ENCODE measurements around the gene OTOF. TPM values are rescaled to one million over a fixed set of nuclear protein-coding genes. Genes with fewer than 3 reads are reported as not detected.

OTOF gene
- total and polyA plus RNA-seq, 2 of the 13 experiments (the other 11 are each of a cell fraction or from before 2014, with no cell fraction given): 0.04 TPM; not detected in 1

GRCh38 chr2:26438926-26439325 lies 39.0 kb downstream of the OTOF start:
- intact Hi-C loops (cut with micrococcal nuclease; ENCODE audit: unreplicated experiment) (no loop called here), in situ Hi-C loops (cut with HindIII; ENCODE audit: extremely low pct_ligation_motif_present, low pct_unique_long_range_greater_than_20kb) (no loop called here)
- 41% methylated on average over 5 of the region's 5 CpGs for WGBS (ENCODE audit: low lambda C conversion rate)
- FAIRE-seq: no peak
- H3K27me3 ChIP-seq (ENCODE audit: control insufficient read depth in 1 of 2, insufficient read depth in 2 of 2, low read length in 2 of 2): peaks cover 0 to 2% of the 10 kb centered on the region in 2 experiments; a peak in 2 of 5 replicates
- peak; percentile 35 for ATAC-seq
- POLR2A ChIA-PET: interaction anchor here (1.2 kb wide), 1 partner anchor 17 kb away, joined by 6 read pairs; no protein-coding TSS in a partner anchor
- no peaks in the 10 kb centered on the region for H3K36me3 ChIP-seq (replicated peaks in 1 of 2; ENCODE audit: control insufficient read depth in 1 of 2, insufficient read depth in 2 of 2, low read length in 2 of 2)
- no peak overlapping the region for H3K27ac ChIP-seq (ENCODE audit: extremely low read length, insufficient read depth, low read length)
- CTCF ChIA-PET (ENCODE audit: low intra/inter-chr PET ratio, low total read pairs): no interaction called here
- DNase-seq (ENCODE audit: low spot score): no peak
- no peak overlapping the region for H2AFZ ChIP-seq (ENCODE audit: low read length)
- peaks cover 13% of the 10 kb centered on the region for H3K4me1 ChIP-seq (ENCODE audit: insufficient read depth, low read length)
- TF ChIP-seq ZZZ3 (CRISPR knock-in tag; IDR thresholded peaks at IDR 0.05; ENCODE audit: borderline replicate concordance) (no peak), ZNF510 (CRISPR knock-in tag; IDR thresholded peaks at IDR 0.05; ENCODE audit: low read depth) (no peak), ZNF235 (CRISPR knock-in tag; IDR thresholded peaks at IDR 0.05; ENCODE audit: borderline replicate concordance) (no peak), SMARCE1 (IDR thresholded peaks at IDR 0.05; ENCODE audit: borderline replicate concordance) (no peak), NR2F6 (IDR thresholded peaks at IDR 0.05) (no peak), NR2F6 (CRISPR knock-in tag; IDR thresholded peaks at IDR 0.05) (no peak)
- TF ChIP-seq, protein P1, sequence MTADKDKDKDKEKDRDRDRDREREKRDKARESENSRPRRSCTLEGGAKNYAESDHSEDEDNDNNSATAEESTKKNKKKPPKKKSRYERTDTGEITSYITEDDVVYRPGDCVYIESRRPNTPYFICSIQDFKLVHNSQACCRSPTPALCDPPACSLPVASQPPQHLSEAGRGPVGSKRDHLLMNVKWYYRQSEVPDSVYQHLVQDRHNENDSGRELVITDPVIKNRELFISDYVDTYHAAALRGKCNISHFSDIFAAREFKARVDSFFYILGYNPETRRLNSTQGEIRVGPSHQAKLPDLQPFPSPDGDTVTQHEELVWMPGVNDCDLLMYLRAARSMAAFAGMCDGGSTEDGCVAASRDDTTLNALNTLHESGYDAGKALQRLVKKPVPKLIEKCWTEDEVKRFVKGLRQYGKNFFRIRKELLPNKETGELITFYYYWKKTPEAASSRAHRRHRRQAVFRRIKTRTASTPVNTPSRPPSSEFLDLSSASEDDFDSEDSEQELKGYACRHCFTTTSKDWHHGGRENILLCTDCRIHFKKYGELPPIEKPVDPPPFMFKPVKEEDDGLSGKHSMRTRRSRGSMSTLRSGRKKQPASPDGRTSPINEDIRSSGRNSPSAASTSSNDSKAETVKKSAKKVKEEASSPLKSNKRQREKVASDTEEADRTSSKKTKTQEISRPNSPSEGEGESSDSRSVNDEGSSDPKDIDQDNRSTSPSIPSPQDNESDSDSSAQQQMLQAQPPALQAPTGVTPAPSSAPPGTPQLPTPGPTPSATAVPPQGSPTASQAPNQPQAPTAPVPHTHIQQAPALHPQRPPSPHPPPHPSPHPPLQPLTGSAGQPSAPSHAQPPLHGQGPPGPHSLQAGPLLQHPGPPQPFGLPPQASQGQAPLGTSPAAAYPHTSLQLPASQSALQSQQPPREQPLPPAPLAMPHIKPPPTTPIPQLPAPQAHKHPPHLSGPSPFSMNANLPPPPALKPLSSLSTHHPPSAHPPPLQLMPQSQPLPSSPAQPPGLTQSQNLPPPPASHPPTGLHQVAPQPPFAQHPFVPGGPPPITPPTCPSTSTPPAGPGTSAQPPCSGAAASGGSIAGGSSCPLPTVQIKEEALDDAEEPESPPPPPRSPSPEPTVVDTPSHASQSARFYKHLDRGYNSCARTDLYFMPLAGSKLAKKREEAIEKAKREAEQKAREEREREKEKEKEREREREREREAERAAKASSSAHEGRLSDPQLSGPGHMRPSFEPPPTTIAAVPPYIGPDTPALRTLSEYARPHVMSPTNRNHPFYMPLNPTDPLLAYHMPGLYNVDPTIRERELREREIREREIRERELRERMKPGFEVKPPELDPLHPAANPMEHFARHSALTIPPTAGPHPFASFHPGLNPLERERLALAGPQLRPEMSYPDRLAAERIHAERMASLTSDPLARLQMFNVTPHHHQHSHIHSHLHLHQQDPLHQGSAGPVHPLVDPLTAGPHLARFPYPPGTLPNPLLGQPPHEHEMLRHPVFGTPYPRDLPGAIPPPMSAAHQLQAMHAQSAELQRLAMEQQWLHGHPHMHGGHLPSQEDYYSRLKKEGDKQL (CRISPR knock-in tag; IDR thresholded peaks at IDR 0.05; ENCODE audit: low read depth): no peak
- BruUV-seq (replicated peaks): no TSS peak
- no peaks in the 10 kb centered on the region for H4K20me1 ChIP-seq (ENCODE audit: insufficient read depth, low read length)
- H3K4me3 ChIP-seq (replicated peaks in 1 of 3; ENCODE audit: insufficient read depth in 1 of 3, low read depth in 2 of 3, low read length in 3 of 3): no peak overlapping the region
- no peaks in the 10 kb centered on the region for H3K79me2 ChIP-seq (ENCODE audit: insufficient read depth, low read length)
- peak overlapping the region; percentile 10 for H3K4me2 ChIP-seq (ENCODE audit: low read depth, low read length)
- H3K9me3 ChIP-seq (ENCODE audit: low read length): no peaks in the 10 kb centered on the region
- no peak overlapping the region for H3K9ac ChIP-seq (ENCODE audit: insufficient read depth, low read depth, low read length)

Data from HepG2 (cell line).